CD4-positive, alpha-beta memory T cell (primary cell): ENCODE measurements around the gene ADSS1. TPM values are rescaled to one million over a fixed set of nuclear protein-coding genes. Genes with fewer than 3 reads are reported as not detected.

Experiments
- CTCF ChIA-PET: fragments of 350-600 bp; sonication (Branson Sonifier 250); formaldehyde crosslinking; loops from one replicate; lab custom pipeline; 2021; ENCODE audit warnings: inconsistent platforms; ENCODE audit not compliant: partially characterized antibody; lab: Charles Lee
- POLR2A ChIA-PET: fragments of 350-600 bp; sonication (Branson Sonifier 250); formaldehyde crosslinking; loops from one replicate; lab custom pipeline; 2021; ENCODE audit not compliant: partially characterized antibody; lab: Charles Lee
- DNase-seq, 5 donors: peaks; one replicate each; pipeline versions ENCODE4 v3.0.0 to v3.0.0-alpha.2; 2020 to 2022; ENCODE audit warnings: mixed read lengths in 1 of 5
- H3K27ac ChIP-seq: one replicate; pipeline ENCODE4 v1.7.0; 2013; ENCODE audit warnings: low read depth, low read length
- H3K27me3 ChIP-seq: 2 replicates; pipeline ENCODE4 v1.7.0; 2013; ENCODE audit warnings: mild to moderate bottlenecking, low read length, moderate library complexity; ENCODE audit not compliant: insufficient read depth
- H3K36me3 ChIP-seq: 2 replicates; pipeline ENCODE4 v1.7.0; 2013; ENCODE audit warnings: mild to moderate bottlenecking, low read length, moderate library complexity; ENCODE audit not compliant: insufficient read depth
- H3K4me1 ChIP-seq: 2 replicates; pipeline ENCODE4 v1.7.0; 2013; ENCODE audit warnings: mild to moderate bottlenecking, low read length, moderate library complexity; ENCODE audit not compliant: insufficient read depth
- H3K4me3 ChIP-seq, 2 donors: one replicate each; pipeline ENCODE4 v1.7.0; 2013; ENCODE audit warnings: low read length in 2 of 2, mild to moderate bottlenecking in 1 of 2
- H3K9me3 ChIP-seq, 2 donors: one replicate each; pipeline ENCODE4 v1.7.0; 2013; ENCODE audit warnings: low read length in 2 of 2, control low read depth in 1 of 2; ENCODE audit not compliant: control insufficient read depth in 1 of 2
- H3K27ac Mint-ChIP-seq, 7 donors: one replicate each; pipeline ENCODE4 v1.8.0; 2020 to 2021; ENCODE audit warnings: mixed read lengths in 7 of 7, mild to moderate bottlenecking in 6 of 7, inconsistent platforms in 3 of 7, moderate library complexity in 3 of 7
- H3K27me3 Mint-ChIP-seq, 2 donors: one replicate each; pipeline ENCODE4 v1.8.0; 2020 to 2021; ENCODE audit warnings: mixed read lengths in 2 of 2
- H3K36me3 Mint-ChIP-seq, 2 donors: one replicate each; pipeline ENCODE4 v1.8.0; 2020 to 2021; ENCODE audit warnings: mixed read lengths in 2 of 2, inconsistent platforms in 1 of 2, mild to moderate bottlenecking in 1 of 2
- H3K4me1 Mint-ChIP-seq, 4 donors: one replicate each; pipeline ENCODE4 v1.8.0; 2020 to 2021; ENCODE audit warnings: mixed read lengths in 4 of 4, mild to moderate bottlenecking in 1 of 4
- H3K4me3 Mint-ChIP-seq, 8 donors: one replicate each; pipeline ENCODE4 v1.8.0; 2020 to 2021; ENCODE audit warnings: mixed read lengths in 8 of 8, mild to moderate bottlenecking in 7 of 8, moderate library complexity in 6 of 8, inconsistent platforms in 3 of 8
- H3K9me3 Mint-ChIP-seq, 8 donors: one replicate each; pipeline ENCODE4 v1.8.0; 2020 to 2021; ENCODE audit warnings: mixed read lengths in 8 of 8, mild to moderate bottlenecking in 5 of 8, inconsistent platforms in 3 of 8, moderate library complexity in 1 of 8
- intact Hi-C: fragments of 100-400 bp; cut with micrococcal nuclease; formaldehyde crosslinking; loops from one replicate; pipeline ENCODE4 v1.15.1; 2023
- polyA plus RNA-seq, 2 donors: library from polyadenylated mRNA; unstranded; fragments of 300-500 nt; fragmentation: Illumina TruSeq; gene quantifications; one replicate each; pipeline ENCODE4 v1.2.3, GENCODE V29; 2021
- total RNA-seq, 2 experiments: library from RNA; stranded (reverse); gene quantifications; one replicate each; pipeline ENCODE4 v1.2.3, GENCODE V29; 2021

The ADSS1 gene
- total and polyA plus RNA-seq, 4 experiments from 2014 or later: 0.16 to 1.8 (median 1.5) TPM

DNA sequence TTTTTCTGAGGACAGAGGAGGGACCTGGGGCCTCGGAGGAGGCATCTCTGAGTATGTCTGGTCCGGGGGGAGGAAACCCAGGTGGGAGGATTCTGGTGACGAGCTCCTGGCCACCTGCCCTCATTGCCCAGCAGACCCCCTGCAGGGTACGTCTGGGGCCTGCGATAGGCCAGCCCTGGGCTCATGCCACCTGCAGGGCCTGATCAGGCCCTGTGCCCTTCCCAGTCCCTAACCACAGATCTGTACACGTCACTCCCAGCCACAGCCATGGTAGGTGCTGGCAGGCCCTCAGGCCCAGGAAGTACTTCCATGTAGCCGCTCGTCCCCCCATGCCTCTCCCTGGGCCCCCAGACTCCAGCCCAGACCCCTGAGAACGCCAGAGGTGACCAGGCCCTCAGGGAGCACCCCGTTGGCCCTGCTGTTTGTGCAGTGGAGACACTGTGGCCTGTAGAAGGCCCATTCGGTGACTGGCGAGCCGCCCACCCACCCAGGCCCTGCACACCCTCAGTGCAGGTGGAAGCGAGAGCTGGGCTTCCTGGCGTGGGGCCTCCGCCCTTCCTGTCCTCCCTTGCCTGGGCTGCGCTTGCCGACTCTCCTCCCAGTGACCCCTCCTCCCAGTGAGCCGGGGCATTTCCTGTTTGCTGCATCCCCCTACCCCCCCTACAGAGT, 28.9 kb upstream of the ADSS1 start:
- Histone ChIP-seq H3K9me3 (no peaks in the 10 kb centered on the region), H3K36me3 (no peaks in the 10 kb centered on the region), H3K4me3 (peak overlapping the region in 1 of 2 donors; percentile 44), H3K4me1 (peaks cover 62% of the 10 kb centered on the region), H3K27me3 (no peaks in the 10 kb centered on the region), H3K27ac (peak overlapping the region; percentile 62)
- peak overlapping the region; percentile 83 to 97 (median 91) for H3K27ac Mint-ChIP-seq
- H3K4me3 Mint-ChIP-seq: peak overlapping the region; percentile 48 to 82 (median 71)
- ChIA-PET POLR2A (interaction anchor here (0.6 to 3.7 kb wide), 6 partner anchors 10 to 31 kb away, joined by 3 to 40 read pairs (median 8); no protein-coding TSS in a partner anchor), CTCF (interaction anchor here (1.0 to 2.7 kb wide), 5 partner anchors 10 to 29 kb away, joined by 3 to 10 read pairs (median 7); partner anchors contain the start of gene ADSS1)
- intact Hi-C loops: loop anchor here (2.0 kb wide), 1 partner anchor 18 kb away; no protein-coding TSS in a partner anchor
- peaks cover 0 to 16% of the 10 kb centered on the region in 2 donors for H3K36me3 Mint-ChIP-seq
- peaks cover 19 to 50% (median 37%) of the 10 kb centered on the region in 4 donors for H3K4me1 Mint-ChIP-seq
- no peaks in the 10 kb centered on the region for H3K9me3 Mint-ChIP-seq
- no peaks in the 10 kb centered on the region for H3K27me3 Mint-ChIP-seq
- DNase-seq: peak; percentile 36 to 82 (median 66)

DNA sequence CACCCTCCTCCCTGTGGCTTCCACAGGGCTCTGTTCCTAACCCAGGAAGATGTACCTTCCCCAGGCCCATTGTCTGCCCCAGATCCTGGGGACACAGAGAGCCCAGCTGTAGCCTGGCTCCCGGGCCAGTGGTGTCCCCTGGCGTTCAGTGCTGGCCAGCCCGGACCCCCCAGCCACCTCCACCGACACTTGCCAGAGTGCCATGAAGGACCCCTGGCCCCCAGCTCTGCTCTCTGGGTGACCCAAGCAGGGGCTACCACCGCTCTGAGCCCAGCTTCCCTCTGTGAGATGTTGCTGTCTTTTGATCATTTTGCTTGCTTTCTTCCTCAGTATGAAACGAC, 28.4 kb upstream of the ADSS1 start:
- Histone ChIP-seq H3K36me3 (no peaks in the 10 kb centered on the region), H3K27me3 (no peaks in the 10 kb centered on the region), H3K4me1 (peaks cover 57% of the 10 kb centered on the region), H3K9me3 (no peaks in the 10 kb centered on the region), H3K4me3 (peak overlapping the region in 1 of 2 donors; percentile 44), H3K27ac (peak overlapping the region; percentile 62)
- peak overlapping the region; percentile 83 to 97 (median 91) for H3K27ac Mint-ChIP-seq
- POLR2A ChIA-PET: interaction anchor here (0.6 to 3.7 kb wide), 5 partner anchors 10 to 30 kb away, joined by 3 to 40 read pairs (median 9); no protein-coding TSS in a partner anchor
- no peaks in the 10 kb centered on the region for H3K9me3 Mint-ChIP-seq
- intact Hi-C loops: loop anchor here (2.0 kb wide), 1 partner anchor 19 kb away; no protein-coding TSS in a partner anchor
- CTCF ChIA-PET: interaction anchor here (1.5 to 2.7 kb wide), 4 partner anchors 11 to 30 kb away, joined by 4 to 10 read pairs (median 7); partner anchors contain the start of gene ADSS1
- no peaks in the 10 kb centered on the region for H3K27me3 Mint-ChIP-seq
- H3K4me1 Mint-ChIP-seq: peaks cover 19 to 48% (median 35%) of the 10 kb centered on the region in 4 donors
- DNase-seq: no peak
- H3K36me3 Mint-ChIP-seq: peaks cover 0 to 15% of the 10 kb centered on the region in 2 donors
- peak overlapping the region; percentile 48 to 82 (median 71) for H3K4me3 Mint-ChIP-seq

GRCh38 chr14:104696671-104697316, 27.2 kb upstream of the ADSS1 start:
- Histone ChIP-seq H3K4me1 (peaks cover 46% of the 10 kb centered on the region), H3K27ac (no peak overlapping the region), H3K4me3 (no peak overlapping the region), H3K9me3 (no peaks in the 10 kb centered on the region), H3K27me3 (no peaks in the 10 kb centered on the region), H3K36me3 (no peaks in the 10 kb centered on the region)
- H3K9me3 Mint-ChIP-seq: no peaks in the 10 kb centered on the region
- H3K4me1 Mint-ChIP-seq: peaks cover 15 to 36% (median 26%) of the 10 kb centered on the region in 4 donors
- DNase-seq: no peak
- peak overlapping the region in 2 of 7 donors; percentile 32 to 63 for H3K27ac Mint-ChIP-seq
- intact Hi-C loops: no loop called here
- no peaks in the 10 kb centered on the region for H3K27me3 Mint-ChIP-seq
- POLR2A ChIA-PET: interaction anchor here (3.0 to 3.7 kb wide), 2 partner anchors 9 to 18 kb away, joined by 9 to 40 read pairs; no protein-coding TSS in a partner anchor
- peaks cover 0 to 14% of the 10 kb centered on the region in 2 donors for H3K36me3 Mint-ChIP-seq
- no peak overlapping the region for H3K4me3 Mint-ChIP-seq
- CTCF ChIA-PET: interaction anchor here (2.7 kb wide), 1 partner anchor 31 kb away, joined by 10 read pairs; no protein-coding TSS in a partner anchor

DNA sequence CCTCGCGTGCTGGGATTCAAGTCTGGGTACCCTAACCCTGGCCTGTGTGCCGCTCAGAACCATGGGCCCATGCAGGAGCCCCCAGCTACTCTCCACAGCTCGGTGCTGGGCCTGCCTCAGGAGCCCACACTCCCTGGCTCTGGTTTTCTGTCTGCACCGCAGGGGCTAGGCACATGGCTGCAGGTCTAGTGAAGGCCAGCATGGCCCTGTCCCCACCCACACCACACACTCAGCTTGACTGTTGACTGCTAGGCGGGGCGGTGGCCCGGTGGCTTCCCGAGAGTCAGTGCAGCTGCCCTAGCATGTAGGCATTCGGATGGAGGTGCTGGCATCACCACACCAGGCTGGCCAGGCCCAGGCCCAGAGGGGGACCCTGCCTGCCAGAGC, 26.7 kb upstream of the ADSS1 start:
- Mint-ChIP-seq H3K27ac (peak overlapping the region in 1 of 7 donors; percentile 53), H3K36me3 (peaks cover 0 to 18% of the 10 kb centered on the region in 2 donors), H3K27me3 (no peaks in the 10 kb centered on the region), H3K4me1 (peaks cover 15 to 33% (median 24%) of the 10 kb centered on the region in 4 donors), H3K4me3 (no peak overlapping the region), H3K9me3 (no peaks in the 10 kb centered on the region)
- CTCF ChIA-PET: no interaction called here
- H3K4me3 ChIP-seq: no peak overlapping the region
- DNase-seq: no peak
- peaks cover 41% of the 10 kb centered on the region for H3K4me1 ChIP-seq
- H3K27me3 ChIP-seq: no peaks in the 10 kb centered on the region
- H3K27ac ChIP-seq: no peak overlapping the region
- H3K36me3 ChIP-seq: no peaks in the 10 kb centered on the region
- intact Hi-C loops: no loop called here
- POLR2A ChIA-PET: interaction anchor here (3.0 kb wide), 1 partner anchor 9 kb away, joined by 9 read pairs; no protein-coding TSS in a partner anchor
- no peaks in the 10 kb centered on the region for H3K9me3 ChIP-seq

DNA sequence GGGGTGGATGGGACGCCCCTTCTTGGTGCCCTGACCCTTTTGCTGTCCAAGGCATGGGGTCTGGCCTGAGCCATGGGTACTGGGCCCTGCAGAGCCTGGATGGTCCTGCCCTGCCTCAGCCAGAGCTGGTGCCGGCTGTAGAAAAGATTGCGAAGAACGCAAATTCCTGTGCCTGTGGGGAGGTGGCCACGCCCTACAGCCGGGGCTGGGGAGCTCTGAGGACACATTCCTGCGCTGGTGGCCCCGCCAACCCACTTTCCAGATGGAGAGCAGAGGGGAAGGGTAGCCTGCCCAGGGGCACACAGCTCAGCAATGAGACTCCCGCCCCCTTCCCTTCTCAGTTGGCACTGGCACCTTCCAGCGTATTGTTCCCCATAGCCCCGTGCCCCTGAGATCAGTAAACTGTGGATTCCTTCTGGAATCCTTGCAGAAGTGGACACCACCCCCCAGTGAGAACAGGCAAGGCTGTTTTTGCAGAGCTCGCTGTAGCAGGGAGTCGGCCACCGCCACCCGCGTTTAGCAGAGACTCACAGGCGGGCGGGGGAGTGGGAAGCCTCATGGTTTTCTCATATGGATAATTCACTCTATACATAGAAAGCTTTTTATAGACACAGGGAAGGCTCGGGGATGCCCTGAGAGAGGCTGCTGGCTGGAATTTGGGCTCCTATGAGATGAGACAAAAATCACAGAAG, 26.0 kb upstream of the ADSS1 start:
- Mint-ChIP-seq H3K9me3 (no peaks in the 10 kb centered on the region), H3K36me3 (peaks cover 0 to 20% of the 10 kb centered on the region in 2 donors), H3K4me1 (peaks cover 15 to 32% (median 22%) of the 10 kb centered on the region in 4 donors), H3K27ac (peak overlapping the region in 4 of 7 donors; percentile 35 to 67 (median 50)), H3K27me3 (no peaks in the 10 kb centered on the region), H3K4me3 (no peak overlapping the region)
- intact Hi-C loops: no loop called here
- no peak overlapping the region for H3K4me3 ChIP-seq
- POLR2A ChIA-PET: interaction anchor here (1.0 to 3.0 kb wide), 3 partner anchors 8 to 43 kb away, joined by 3 to 9 read pairs (median 4); no protein-coding TSS in a partner anchor
- DNase-seq: no peak
- no peaks in the 10 kb centered on the region for H3K9me3 ChIP-seq
- H3K27me3 ChIP-seq: no peaks in the 10 kb centered on the region
- H3K4me1 ChIP-seq: peaks cover 34% of the 10 kb centered on the region
- H3K27ac ChIP-seq: no peak overlapping the region
- CTCF ChIA-PET: interaction anchor here (0.5 kb wide), 1 partner anchor 34 kb away, joined by 3 read pairs; no protein-coding TSS in a partner anchor
- no peaks in the 10 kb centered on the region for H3K36me3 ChIP-seq

DNA sequence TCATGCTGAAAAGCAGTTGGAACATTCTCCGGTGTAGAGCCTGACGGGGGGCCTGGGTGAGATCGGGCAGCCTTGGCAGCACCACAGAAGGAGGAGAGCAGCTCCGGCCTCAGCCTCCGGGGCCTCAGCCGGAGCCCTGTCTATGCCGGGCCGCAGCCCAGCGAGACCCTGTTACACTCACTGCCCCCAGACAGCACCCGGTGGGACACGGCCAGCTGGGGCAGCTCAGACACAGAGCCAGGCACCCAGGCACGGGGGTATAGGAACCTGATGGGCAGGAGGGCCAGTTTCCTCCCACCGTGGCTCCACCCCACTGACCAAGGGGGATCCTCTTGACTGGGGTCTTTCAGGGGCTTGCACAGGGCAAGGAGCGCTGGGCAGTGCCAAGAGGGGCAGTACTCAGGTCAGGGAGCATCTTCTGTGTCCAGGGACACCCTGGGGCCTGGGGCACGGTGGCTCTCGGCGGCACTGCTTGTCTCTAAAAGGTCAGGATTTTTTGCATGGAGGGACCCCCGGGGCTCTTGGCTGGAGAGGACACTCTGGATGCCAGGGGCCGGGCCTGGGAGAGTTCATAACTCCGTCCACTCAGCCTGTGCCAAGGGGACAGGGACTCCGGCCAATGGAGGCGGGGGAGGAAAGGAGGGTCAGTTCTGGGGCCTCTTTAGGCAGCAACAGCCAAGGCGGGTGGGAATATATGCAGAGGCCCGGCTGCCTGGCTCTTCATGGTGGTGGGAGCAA, 25.2 kb upstream of the ADSS1 start:
- CTCF ChIA-PET: interaction anchor here (0.5 kb wide), 1 partner anchor 35 kb away, joined by 3 read pairs; no protein-coding TSS in a partner anchor
- Mint-ChIP-seq H3K27me3 (no peaks in the 10 kb centered on the region), H3K9me3 (no peaks in the 10 kb centered on the region), H3K4me1 (peaks cover 15 to 28% (median 20%) of the 10 kb centered on the region in 4 donors), H3K36me3 (peaks cover 0 to 26% of the 10 kb centered on the region in 2 donors), H3K27ac (peak overlapping the region in 5 of 7 donors; percentile 35 to 67 (median 53)), H3K4me3 (no peak overlapping the region)
- POLR2A ChIA-PET: interaction anchor here (1.0 to 1.1 kb wide), 2 partner anchors 33 to 44 kb away, joined by 3 to 4 read pairs; no protein-coding TSS in a partner anchor
- Histone ChIP-seq H3K36me3 (no peaks in the 10 kb centered on the region), H3K4me3 (no peak overlapping the region), H3K9me3 (no peaks in the 10 kb centered on the region), H3K4me1 (peaks cover 26% of the 10 kb centered on the region), H3K27ac (no peak overlapping the region), H3K27me3 (no peaks in the 10 kb centered on the region)
- intact Hi-C loops: no loop called here
- DNase-seq: no peak
